AG09319 (cell line): Measurements from ENCODE around the gene CCSER1.

Source experiments
- DNase-seq: peaks from one replicate; pipeline ENCODE4 v3.0.0-alpha.2; 2010; ENCODE audit warnings: low read depth; ENCODE audit errors: extremely low read depth
- TF ChIP-seq, protein P1 (sequence below): IDR thresholded peaks from 2 replicates; pipeline ENCODE4 v1.5.1; 2011; ENCODE audit warnings: low read depth, mild to moderate bottlenecking, inconsistent platforms, low read length, moderate library complexity

Gene CCSER1

DNA sequence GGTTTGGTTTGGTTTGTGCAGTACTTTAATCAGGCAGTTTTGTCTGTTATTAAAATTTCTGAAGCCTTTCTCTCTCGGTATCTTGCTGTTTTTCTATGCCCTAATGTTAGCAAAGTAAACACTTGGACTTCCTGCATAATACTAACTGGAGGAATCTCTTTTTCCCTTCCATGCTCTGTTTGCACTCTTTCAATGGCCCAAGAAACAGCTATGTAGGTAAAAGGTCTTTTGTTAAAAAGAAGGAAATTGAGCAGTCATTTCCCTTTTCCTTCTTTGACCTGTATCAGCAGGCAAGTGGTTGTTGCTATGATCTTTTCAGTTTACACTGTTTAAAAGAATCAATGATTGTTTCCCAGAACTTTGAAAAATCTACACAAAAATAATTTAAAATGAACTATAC, 82.7 kb downstream of the CCSER1 start:
- TF ChIP-seq, protein P1, sequence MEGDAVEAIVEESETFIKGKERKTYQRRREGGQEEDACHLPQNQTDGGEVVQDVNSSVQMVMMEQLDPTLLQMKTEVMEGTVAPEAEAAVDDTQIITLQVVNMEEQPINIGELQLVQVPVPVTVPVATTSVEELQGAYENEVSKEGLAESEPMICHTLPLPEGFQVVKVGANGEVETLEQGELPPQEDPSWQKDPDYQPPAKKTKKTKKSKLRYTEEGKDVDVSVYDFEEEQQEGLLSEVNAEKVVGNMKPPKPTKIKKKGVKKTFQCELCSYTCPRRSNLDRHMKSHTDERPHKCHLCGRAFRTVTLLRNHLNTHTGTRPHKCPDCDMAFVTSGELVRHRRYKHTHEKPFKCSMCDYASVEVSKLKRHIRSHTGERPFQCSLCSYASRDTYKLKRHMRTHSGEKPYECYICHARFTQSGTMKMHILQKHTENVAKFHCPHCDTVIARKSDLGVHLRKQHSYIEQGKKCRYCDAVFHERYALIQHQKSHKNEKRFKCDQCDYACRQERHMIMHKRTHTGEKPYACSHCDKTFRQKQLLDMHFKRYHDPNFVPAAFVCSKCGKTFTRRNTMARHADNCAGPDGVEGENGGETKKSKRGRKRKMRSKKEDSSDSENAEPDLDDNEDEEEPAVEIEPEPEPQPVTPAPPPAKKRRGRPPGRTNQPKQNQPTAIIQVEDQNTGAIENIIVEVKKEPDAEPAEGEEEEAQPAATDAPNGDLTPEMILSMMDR: no peak
- DNase-seq: no peak

DNA sequence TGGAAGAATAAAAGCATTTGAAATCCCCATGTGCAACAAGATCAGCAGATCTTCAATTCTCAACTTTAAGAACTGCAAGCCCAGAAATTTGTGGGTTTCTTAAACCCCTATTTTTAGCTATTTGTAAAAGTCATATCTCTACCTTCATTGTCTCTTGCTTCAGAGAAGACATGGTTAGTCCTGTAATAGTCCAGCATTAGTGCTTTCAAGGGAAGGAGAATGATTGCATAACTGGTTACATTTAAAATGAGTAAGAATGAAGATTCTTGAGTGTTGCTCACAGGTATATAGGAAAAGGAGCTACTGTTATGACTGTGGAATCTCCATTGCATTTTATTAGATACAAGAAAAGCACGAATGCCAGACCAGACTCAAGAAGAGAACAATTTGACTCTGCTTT, 84.0 kb downstream of the CCSER1 start:
- no peak for DNase-seq
- TF ChIP-seq, protein P1: no peak

DNA sequence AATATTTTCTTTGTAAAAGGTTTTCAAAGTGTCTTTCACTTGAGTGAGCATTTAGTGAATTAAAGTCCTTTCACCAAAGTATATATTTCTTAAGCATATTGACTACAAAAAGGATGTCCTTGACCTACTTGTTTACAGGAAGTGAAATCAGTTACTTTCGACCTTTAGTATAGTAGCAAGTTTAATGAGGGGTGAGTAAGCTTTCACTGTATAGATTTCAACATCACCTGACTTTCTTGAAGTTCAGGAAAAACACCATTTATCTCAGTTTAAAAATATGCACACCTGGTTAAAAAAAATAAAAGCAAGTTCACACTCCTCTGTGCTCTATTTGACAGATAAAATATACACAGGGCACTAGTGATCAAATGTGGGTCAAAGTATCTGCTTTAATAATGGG, 88.1 kb downstream of the CCSER1 start:
- TF ChIP-seq, protein P1: no peak
- DNase-seq: no peak

DNA sequence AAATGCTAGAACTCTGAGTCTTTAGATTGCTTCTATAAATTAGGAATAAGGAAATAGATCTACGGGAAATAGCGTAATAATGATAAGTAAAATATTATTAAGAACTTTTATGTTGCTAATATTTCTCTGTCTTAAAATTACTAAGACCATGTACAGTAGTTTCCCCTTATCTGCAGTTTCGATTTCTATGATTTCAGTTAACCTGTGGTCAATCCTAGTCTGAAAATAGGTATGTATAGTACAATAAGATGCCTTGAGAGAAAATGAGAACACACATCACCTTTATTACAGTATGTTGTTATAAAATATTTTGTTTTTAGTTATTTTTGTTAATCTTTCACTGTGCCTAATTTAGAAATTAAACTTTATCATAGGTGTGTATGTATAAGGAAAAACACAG, 92.6 kb downstream of the CCSER1 start:
- no peak for DNase-seq
- TF ChIP-seq, protein P1: no peak

DNA sequence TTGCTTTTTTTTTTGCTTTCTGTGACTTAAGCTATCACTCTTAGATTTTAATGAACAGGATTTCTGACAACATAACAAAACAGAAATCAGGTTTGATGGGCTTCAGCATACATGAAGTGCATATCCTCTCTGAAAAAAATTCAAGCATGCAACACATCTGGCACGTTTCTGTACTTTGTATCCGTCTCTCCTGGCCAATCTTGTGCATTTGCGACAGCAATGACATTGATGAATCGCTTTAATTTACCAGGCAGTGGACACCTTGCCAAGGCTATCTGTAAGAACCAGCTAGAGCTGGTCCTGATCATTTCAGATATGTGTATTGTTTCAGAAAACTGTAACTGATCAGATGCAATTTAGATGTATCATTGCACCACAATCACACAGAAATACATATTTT, 93.3 kb downstream of the CCSER1 start:
- TF ChIP-seq, protein P1: no peak
- DNase-seq: no peak

DNA sequence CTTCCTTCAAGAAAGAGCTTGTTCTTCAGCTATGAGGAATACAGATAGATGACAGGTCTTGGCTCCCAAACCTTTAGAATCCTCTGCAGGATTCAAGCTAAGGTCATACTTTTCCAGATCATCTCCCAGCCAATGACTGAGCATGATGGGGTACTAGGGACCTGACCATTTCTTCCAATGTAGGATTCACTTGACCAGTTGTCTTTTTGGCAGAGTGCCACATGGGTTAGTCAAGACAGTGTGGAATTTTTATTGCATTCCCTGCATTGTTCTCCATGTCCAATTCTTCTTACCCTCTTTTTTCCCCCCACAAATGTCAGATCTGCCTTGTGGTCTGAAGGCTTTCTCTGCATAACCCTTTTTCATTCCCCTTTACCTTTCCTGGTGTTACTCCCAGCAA, 99.5 kb downstream of the CCSER1 start:
- TF ChIP-seq, protein P1: no peak
- DNase-seq: no peak

DNA sequence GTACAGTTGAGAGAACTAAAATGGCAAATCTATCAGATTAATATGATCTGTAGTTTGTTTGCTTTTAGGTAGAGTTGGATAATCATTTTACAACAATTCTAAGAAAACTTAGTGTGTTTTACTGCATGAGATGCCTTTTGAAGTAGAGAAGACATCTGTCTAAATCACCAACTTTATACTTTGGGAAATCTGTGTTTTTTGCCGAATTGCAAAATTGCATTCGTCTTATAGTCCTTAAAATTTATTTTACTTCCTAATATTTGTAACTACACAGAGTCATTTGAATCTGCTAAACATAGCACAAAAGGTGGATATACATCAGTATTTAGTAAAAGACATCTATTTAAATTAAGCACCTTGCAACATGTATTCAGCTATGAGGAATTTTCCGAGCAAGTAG, 100.0 kb downstream of the CCSER1 start:
- DNase-seq: no peak
- TF ChIP-seq, protein P1: no peak
